HCT116 (cell line): ENCODE results near the gene NDUFS6.

Experiments used
- ATF3 ChIP-seq: IDR thresholded peaks from 2 replicates; pipeline ENCODE4 v1.6.1; 2012
- CBX3 ChIP-seq: IDR thresholded peaks from 2 replicates; pipeline ENCODE4 v1.6.1; 2012; ENCODE audit warnings: low read depth
- CTCF ChIP-seq, 3 experiments: fragments of 200-600 bp in 1 of 3; sonication (generic) in 1 of 3; IDR thresholded peaks in 2 of 3; conservative IDR thresholded peaks in 1 of 3; 2 replicates each; pipeline ENCODE4 v1.5.1; 2012 to 2017; ENCODE audit warnings: low read depth in 2 of 3, low read length in 2 of 3, antibody characterized with exemption in 1 of 3, borderline replicate concordance in 1 of 3, control low read depth in 1 of 3, mild to moderate bottlenecking in 1 of 3, mixed read lengths in 1 of 3, mixed run types in 1 of 3, moderate library complexity in 1 of 3; ENCODE audit not compliant: insufficient read depth in 1 of 3
- EZH2phosphoT487 ChIP-seq: fragments of 200-600 bp; IDR thresholded peaks from 2 replicates; pipeline ENCODE4 v1.6.1; 2018; ENCODE audit warnings: antibody characterized with exemption, borderline replicate concordance
- JUND ChIP-seq: IDR thresholded peaks from 2 replicates; pipeline ENCODE4 v1.6.1; 2012
- POLR2A ChIP-seq: IDR thresholded peaks from 2 replicates; pipeline ENCODE4 v1.7.0; 2011; ENCODE audit warnings: borderline replicate concordance; ENCODE audit not compliant: insufficient read depth, insufficient read length; ENCODE audit errors: extremely low read depth
- POLR2AphosphoS5 ChIP-seq: IDR thresholded peaks from 2 replicates; pipeline ENCODE4 v1.6.1; 2011; ENCODE audit warnings: mild to moderate bottlenecking, low read depth, low read length, moderate library complexity
- RAD21 ChIP-seq: IDR thresholded peaks from 2 replicates; pipeline ENCODE4 v1.6.1; 2012; ENCODE audit warnings: low read depth, mild to moderate bottlenecking
- REST ChIP-seq: IDR thresholded peaks from 2 replicates; pipeline ENCODE4 v1.6.1; 2012; ENCODE audit warnings: low read depth
- SIN3A ChIP-seq: IDR thresholded peaks from 2 replicates; pipeline ENCODE4 v1.6.1; 2012; ENCODE audit warnings: low read depth
- SRF ChIP-seq: IDR thresholded peaks from 2 replicates; pipeline ENCODE4 v1.6.1; 2012; ENCODE audit warnings: low read depth
- ZNF274 ChIP-seq: fragments of 200-500 bp; sonication (Bioruptor generic); IDR thresholded peaks from 2 replicates; pipeline ENCODE4 v1.6.1; 2014; ENCODE audit warnings: mild to moderate bottlenecking, low read depth, low read length, inconsistent platforms

- TF ChIP-seq CTCF (IDR thresholded peaks at IDR 0.05 in 2 of 3, conservative IDR thresholded peaks at IDR 0.05 in 1 of 3; ENCODE audit: borderline replicate concordance in 1 of 3, insufficient read depth in 1 of 3, low read depth in 2 of 3, low read length in 2 of 3): no peak
- no peak for TF ChIP-seq POLR2A
- TF ChIP-seq SRF: no peak
- no peak for TF ChIP-seq REST
- no peak for TF ChIP-seq EZH2phosphoT487
- no peak for TF ChIP-seq POLR2AphosphoS5
- no peak for TF ChIP-seq ZNF274
- TF ChIP-seq CBX3: no peak
- TF ChIP-seq JUND: no peak
- no peak for TF ChIP-seq ATF3
- no peak for TF ChIP-seq RAD21
- TF ChIP-seq SIN3A: no peak
These were observed 37.1 kb upstream of the NDUFS6 start for GRCh38 chr5:1763960-1764605.
